NT2/D1 (cell line): ENCODE results near the gene NEO1.
A peak's percentile ranks its signal among the peaks of the same experiment; 100 is the strongest.

Experiments
- DNase-seq: peaks from one replicate; pipeline ENCODE4 v3.0.0-alpha.2; 2011; ENCODE audit warnings: low read depth, low spot score
- H3K27me3 ChIP-seq: 2 replicates; pipeline ENCODE4 v1.6.0; 2011; ENCODE audit warnings: mild to moderate bottlenecking; ENCODE audit not compliant: insufficient read length, insufficient read depth
- H3K36me3 ChIP-seq: 2 replicates; pipeline ENCODE4 v1.6.1; 2011; ENCODE audit warnings: mild to moderate bottlenecking, low read length, mixed read lengths; ENCODE audit not compliant: insufficient read depth, insufficient read length
- H3K4me1 ChIP-seq: 2 replicates; pipeline ENCODE4 v1.5.1; 2011; ENCODE audit not compliant: insufficient read depth, insufficient read length
- H3K4me3 ChIP-seq: 2 replicates; pipeline ENCODE4 v1.5.1; 2011; ENCODE audit warnings: low read depth; ENCODE audit not compliant: insufficient read length
- H3K9ac ChIP-seq: 2 replicates; pipeline ENCODE4 v1.6.0; 2011; ENCODE audit warnings: low read depth; ENCODE audit not compliant: insufficient read length
- H3K9me3 ChIP-seq: 2 replicates; pipeline ENCODE4 v1.5.1; 2011; ENCODE audit warnings: mild to moderate bottlenecking, low read length; ENCODE audit not compliant: insufficient read depth
- SUZ12 ChIP-seq: IDR thresholded peaks from 2 replicates; pipeline ENCODE4 v1.6.1; 2011; ENCODE audit not compliant: insufficient read length, insufficient read depth; ENCODE audit errors: extremely low read depth
- YY1 ChIP-seq: IDR thresholded peaks from 2 replicates; pipeline ENCODE4 v1.6.1; 2011; ENCODE audit not compliant: insufficient read length, insufficient read depth
- ZNF274 ChIP-seq: IDR thresholded peaks from 2 replicates; pipeline ENCODE4 v1.6.1; 2011; ENCODE audit warnings: mild to moderate bottlenecking, low read depth, low read length

NEO1 gene, protein sequence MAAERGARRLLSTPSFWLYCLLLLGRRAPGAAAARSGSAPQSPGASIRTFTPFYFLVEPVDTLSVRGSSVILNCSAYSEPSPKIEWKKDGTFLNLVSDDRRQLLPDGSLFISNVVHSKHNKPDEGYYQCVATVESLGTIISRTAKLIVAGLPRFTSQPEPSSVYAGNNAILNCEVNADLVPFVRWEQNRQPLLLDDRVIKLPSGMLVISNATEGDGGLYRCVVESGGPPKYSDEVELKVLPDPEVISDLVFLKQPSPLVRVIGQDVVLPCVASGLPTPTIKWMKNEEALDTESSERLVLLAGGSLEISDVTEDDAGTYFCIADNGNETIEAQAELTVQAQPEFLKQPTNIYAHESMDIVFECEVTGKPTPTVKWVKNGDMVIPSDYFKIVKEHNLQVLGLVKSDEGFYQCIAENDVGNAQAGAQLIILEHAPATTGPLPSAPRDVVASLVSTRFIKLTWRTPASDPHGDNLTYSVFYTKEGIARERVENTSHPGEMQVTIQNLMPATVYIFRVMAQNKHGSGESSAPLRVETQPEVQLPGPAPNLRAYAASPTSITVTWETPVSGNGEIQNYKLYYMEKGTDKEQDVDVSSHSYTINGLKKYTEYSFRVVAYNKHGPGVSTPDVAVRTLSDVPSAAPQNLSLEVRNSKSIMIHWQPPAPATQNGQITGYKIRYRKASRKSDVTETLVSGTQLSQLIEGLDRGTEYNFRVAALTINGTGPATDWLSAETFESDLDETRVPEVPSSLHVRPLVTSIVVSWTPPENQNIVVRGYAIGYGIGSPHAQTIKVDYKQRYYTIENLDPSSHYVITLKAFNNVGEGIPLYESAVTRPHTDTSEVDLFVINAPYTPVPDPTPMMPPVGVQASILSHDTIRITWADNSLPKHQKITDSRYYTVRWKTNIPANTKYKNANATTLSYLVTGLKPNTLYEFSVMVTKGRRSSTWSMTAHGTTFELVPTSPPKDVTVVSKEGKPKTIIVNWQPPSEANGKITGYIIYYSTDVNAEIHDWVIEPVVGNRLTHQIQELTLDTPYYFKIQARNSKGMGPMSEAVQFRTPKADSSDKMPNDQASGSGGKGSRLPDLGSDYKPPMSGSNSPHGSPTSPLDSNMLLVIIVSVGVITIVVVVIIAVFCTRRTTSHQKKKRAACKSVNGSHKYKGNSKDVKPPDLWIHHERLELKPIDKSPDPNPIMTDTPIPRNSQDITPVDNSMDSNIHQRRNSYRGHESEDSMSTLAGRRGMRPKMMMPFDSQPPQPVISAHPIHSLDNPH (N-terminal part only)

DNA sequence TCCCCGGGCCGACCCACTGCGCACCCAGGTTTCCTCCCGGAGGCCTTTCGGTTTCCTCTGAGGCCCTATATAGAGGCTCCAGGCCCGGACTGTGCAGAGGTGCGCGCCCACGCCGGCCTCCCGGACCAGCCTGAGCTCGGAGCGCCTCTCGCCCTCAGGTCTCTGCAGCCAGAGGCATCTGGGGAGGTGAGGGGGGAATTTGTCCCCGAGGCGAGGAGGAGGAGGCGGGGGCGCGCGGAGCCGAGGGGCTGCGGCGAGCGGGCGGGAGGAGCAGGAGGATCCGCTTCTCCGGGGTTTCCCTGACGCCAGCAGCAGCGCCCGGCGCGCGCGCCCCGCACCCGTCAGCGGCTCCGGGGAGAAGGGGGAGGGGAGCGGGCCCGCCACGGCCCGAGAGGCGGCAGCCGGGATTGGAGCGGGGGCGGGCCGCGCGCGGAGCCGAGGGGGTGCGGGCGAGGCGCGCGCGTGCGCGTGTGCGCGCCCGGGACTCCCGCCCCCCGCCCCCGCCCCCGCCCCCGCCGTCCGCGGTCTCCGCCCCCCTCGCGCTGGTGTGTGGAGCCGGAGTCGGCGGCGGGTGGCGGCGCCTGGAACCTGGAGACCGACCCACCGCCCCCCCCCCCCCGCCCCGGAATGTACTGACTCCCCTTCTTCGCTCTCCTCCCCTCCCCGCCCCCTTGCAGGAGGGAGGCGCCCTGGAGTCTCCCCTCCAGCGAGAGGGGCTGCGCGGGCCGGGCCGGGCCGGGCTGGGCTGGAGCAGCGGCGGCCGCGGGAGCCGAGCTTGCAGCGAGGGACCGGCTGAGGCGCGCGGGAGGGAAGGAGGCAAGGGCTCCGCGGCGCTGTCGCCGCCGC lies at the start of gene NEO1:
Gene NEO1 (plus strand): TSS at position 657 of the 846 bp plus-strand sequence. CDS start 213 bp downstream, outside the sequence.
- H3K4me3 ChIP-seq = peak within 1 kb of the TSS; percentile 79
- H3K9me3 ChIP-seq = no peaks in the 10 kb centered on the region
- H3K4me1 ChIP-seq = no peaks in the 10 kb centered on the region
- DNase-seq = peak; percentile 89
- H3K9ac ChIP-seq = peak within 1 kb of the TSS; percentile 82
- TF ChIP-seq ZNF274 = no peak
- TF ChIP-seq SUZ12 = peak; percentile 44
- H3K36me3 ChIP-seq = no peaks in the 10 kb centered on the region
- peaks cover 7% of the 10 kb centered on the region for H3K27me3 ChIP-seq

GRCh38 chr15:73004462-73004861 lies 47.8 kb upstream of the NEO1 start:
- H3K36me3 ChIP-seq = no peaks in the 10 kb centered on the region
- no peaks in the 10 kb centered on the region for H3K9me3 ChIP-seq
- no peaks in the 10 kb centered on the region for H3K4me1 ChIP-seq
- TF ChIP-seq ZNF274 (no peak), YY1 (no peak), SUZ12 (no peak)
- no peaks in the 10 kb centered on the region for H3K27me3 ChIP-seq
- no peak overlapping the region for H3K4me3 ChIP-seq
- no peak for DNase-seq
- no peak overlapping the region for H3K9ac ChIP-seq

DNA sequence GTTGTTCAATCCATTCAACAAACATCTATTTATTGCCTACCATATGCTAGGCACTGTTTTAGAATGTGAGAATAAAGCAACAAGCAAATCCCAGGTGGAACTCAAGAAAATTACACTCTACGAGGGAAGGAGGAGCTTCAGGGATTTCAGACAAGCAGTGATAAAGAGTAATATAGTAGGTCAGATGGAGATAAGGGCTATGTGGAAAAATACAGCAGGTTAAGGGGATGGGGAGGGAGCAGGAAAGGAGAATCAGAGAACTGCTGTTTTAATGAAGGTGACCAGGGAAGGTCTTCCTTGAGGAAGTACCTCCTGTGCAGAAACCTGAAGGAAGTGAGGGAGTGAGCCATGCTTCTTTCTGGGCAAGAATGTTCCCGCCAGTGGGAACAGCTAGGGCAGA lies 47.2 kb upstream of the NEO1 start:
- H3K27me3 ChIP-seq = no peaks in the 10 kb centered on the region
- TF ChIP-seq SUZ12 (no peak), YY1 (no peak), ZNF274 (no peak)
- no peak for DNase-seq
- H3K4me1 ChIP-seq = no peaks in the 10 kb centered on the region
- H3K9me3 ChIP-seq = no peaks in the 10 kb centered on the region
- no peak overlapping the region for H3K4me3 ChIP-seq
- H3K36me3 ChIP-seq = no peaks in the 10 kb centered on the region
- H3K9ac ChIP-seq = no peak overlapping the region

DNA sequence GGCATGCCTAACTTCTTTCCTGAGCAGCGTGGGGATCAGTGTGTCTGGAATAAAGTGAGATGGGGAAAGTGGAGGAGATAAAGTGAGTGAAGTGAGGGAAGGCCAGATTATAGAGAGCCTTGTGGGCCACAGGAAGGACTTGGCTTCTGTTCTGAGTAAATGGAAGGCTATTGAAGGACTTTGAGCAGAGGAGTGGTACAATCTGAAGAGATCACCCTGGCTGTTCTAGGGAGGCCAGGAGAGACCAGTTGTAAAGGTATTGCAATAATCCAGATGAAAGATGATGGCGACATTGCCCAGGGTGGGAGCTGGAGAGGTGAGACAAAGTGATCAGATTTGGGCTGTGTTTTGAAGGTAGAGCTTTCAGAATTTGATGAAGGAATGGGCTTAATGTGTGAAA lies 46.8 kb upstream of the NEO1 start:
- no peaks in the 10 kb centered on the region for H3K9me3 ChIP-seq
- no peak overlapping the region for H3K4me3 ChIP-seq
- H3K9ac ChIP-seq = no peak overlapping the region
- no peaks in the 10 kb centered on the region for H3K36me3 ChIP-seq
- H3K4me1 ChIP-seq = no peaks in the 10 kb centered on the region
- no peaks in the 10 kb centered on the region for H3K27me3 ChIP-seq
- DNase-seq = no peak
- no peak for TF ChIP-seq SUZ12

- no peak overlapping the region for H3K4me3 ChIP-seq
- no peaks in the 10 kb centered on the region for H3K4me1 ChIP-seq
- H3K36me3 ChIP-seq = no peaks in the 10 kb centered on the region
- no peak for TF ChIP-seq SUZ12
- no peak for TF ChIP-seq YY1
- TF ChIP-seq ZNF274 = no peak
- no peak for DNase-seq
- no peaks in the 10 kb centered on the region for H3K27me3 ChIP-seq
- no peaks in the 10 kb centered on the region for H3K9me3 ChIP-seq
- no peak overlapping the region for H3K9ac ChIP-seq
Measured at GRCh38 chr15:73006523-73006922, 45.7 kb upstream of the NEO1 start.
